RWPE2 (cell line): ENCODE results near the gene IKZF3.

Experiments
- ATAC-seq: fragments of 200-7000 bp; cut with Tn5 transposase; 3 replicates; pipeline ENCODE4 v1.9.1; 2021; ENCODE audit warnings: low read depth
- DNase-seq: peaks from one replicate; pipeline ENCODE4 v3.0.0-alpha.2; 2020; ENCODE audit warnings: low spot score
- H3K27ac ChIP-seq: fragments of 450-650 bp; 2 replicates; pipeline ENCODE4 v1.5.1; 2017; ENCODE audit warnings: mild to moderate bottlenecking; ENCODE audit not compliant: poor library complexity, severe bottlenecking
- H3K27me3 ChIP-seq: fragments of 250-450 bp; sonication (Bioruptor Pico); 2 replicates; pipeline ENCODE4 v1.5.1; 2021; ENCODE audit warnings: mild to moderate bottlenecking, moderate library complexity; ENCODE audit not compliant: insufficient read depth, poor library complexity, severe bottlenecking
- H3K36me3 ChIP-seq: fragments of 250-450 bp; sonication (Bioruptor Pico); 2 replicates; pipeline ENCODE4 v1.5.1; 2020; ENCODE audit warnings: low read depth, mild to moderate bottlenecking, moderate library complexity
- H3K4me1 ChIP-seq: fragments of 250-450 bp; sonication (Bioruptor Pico); 2 replicates; pipeline ENCODE4 v1.5.1; 2021; ENCODE audit warnings: mild to moderate bottlenecking, moderate library complexity; ENCODE audit not compliant: insufficient read depth, poor library complexity, severe bottlenecking
- H3K4me3 ChIP-seq: fragments of 250-450 bp; sonication (Bioruptor Pico); 2 replicates; pipeline ENCODE4 v1.5.1; 2021; ENCODE audit warnings: mild to moderate bottlenecking, moderate library complexity; ENCODE audit not compliant: severe bottlenecking
- H3K9me3 ChIP-seq: fragments of 250-450 bp; sonication (Bioruptor Pico); 2 replicates; pipeline ENCODE4 v1.5.1; 2021; ENCODE audit warnings: mild to moderate bottlenecking, moderate library complexity; ENCODE audit not compliant: severe bottlenecking
- TF ChIP-seq, protein P1 (sequence below): fragments of 450-650 bp; IDR thresholded peaks from one replicate; pipeline ENCODE4 v1.5.1; 2017; ENCODE audit warnings: mild to moderate bottlenecking, moderate library complexity; ENCODE audit not compliant: poor library complexity, severe bottlenecking

IKZF3 gene

DNA sequence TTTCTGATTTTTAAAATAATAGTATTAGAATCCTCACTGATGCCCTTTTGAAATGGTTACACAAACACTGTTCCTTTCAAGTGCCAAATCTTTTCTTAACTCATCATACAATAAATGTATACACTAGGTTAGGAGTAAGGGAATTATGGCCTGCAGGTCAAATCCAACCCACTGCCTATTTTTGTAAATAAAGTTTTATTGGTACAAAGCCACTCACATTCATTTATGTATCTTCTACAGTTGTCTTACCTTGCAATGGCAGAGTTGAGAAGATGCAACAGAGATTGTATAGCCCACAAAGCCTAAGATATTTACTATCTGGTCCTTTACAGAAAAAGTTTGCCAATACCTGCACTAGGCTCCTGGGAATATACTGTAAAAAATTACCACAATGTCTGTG, 47.8 kb downstream of the IKZF3 start:
- Histone ChIP-seq H3K27ac (no peak overlapping the region), H3K9me3 (no peaks in the 10 kb centered on the region), H3K4me1 (peaks cover 8% of the 10 kb centered on the region), H3K36me3 (no peaks in the 10 kb centered on the region), H3K27me3 (no peaks in the 10 kb centered on the region), H3K4me3 (no peak overlapping the region)
- no peak for ATAC-seq
- TF ChIP-seq, protein P1, sequence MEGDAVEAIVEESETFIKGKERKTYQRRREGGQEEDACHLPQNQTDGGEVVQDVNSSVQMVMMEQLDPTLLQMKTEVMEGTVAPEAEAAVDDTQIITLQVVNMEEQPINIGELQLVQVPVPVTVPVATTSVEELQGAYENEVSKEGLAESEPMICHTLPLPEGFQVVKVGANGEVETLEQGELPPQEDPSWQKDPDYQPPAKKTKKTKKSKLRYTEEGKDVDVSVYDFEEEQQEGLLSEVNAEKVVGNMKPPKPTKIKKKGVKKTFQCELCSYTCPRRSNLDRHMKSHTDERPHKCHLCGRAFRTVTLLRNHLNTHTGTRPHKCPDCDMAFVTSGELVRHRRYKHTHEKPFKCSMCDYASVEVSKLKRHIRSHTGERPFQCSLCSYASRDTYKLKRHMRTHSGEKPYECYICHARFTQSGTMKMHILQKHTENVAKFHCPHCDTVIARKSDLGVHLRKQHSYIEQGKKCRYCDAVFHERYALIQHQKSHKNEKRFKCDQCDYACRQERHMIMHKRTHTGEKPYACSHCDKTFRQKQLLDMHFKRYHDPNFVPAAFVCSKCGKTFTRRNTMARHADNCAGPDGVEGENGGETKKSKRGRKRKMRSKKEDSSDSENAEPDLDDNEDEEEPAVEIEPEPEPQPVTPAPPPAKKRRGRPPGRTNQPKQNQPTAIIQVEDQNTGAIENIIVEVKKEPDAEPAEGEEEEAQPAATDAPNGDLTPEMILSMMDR = no peak
- DNase-seq = no peak

DNA sequence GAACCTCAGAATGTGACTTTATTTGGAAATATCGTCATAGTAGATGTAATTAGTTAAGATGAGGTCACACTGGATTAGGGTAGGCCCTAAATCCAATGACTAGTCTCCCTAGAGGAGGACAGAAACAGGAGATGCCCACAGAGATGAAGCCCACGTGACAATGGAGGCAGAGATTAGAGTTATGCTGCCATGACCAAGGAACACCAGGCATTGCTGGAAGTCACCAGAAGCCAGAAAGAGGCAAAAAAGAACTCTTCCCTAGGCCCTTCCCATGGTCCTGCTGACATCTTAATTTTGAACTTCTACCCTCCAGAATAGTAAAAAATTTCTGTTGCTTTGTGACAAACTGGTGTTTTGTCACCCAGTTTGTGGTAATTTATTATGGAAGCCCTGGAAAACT, 49.6 kb downstream of the IKZF3 start:
- Histone ChIP-seq H3K9me3 (no peaks in the 10 kb centered on the region), H3K4me3 (no peak overlapping the region), H3K27me3 (no peaks in the 10 kb centered on the region), H3K36me3 (no peaks in the 10 kb centered on the region), H3K27ac (no peak overlapping the region), H3K4me1 (peaks cover 7% of the 10 kb centered on the region)
- TF ChIP-seq, protein P1 = no peak
- ATAC-seq = no peak
- no peak for DNase-seq

DNA sequence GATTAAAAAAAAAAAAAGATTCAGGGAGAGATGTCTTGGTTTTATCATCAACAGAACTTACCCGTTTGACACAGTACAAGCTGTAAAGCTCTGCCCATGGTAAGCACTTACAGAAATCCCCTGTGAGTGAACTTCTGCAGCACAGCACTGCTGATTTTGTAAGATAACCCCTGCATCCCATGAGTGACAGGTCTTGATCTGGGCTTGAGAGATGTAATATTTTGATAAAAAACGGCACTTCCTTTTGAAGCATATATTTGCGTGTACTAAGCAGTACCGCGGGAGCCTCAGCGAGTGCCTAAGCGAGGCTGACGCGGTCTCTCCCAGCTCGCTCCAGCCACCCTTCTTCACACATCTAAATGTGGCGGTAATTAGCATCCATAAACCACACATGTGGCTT, 50.5 kb downstream of the IKZF3 start:
- no peak overlapping the region for H3K27ac ChIP-seq
- no peaks in the 10 kb centered on the region for H3K27me3 ChIP-seq
- ATAC-seq (no peak), DNase-seq (no peak)
- no peak overlapping the region for H3K4me3 ChIP-seq
- H3K4me1 ChIP-seq = no peaks in the 10 kb centered on the region
- no peaks in the 10 kb centered on the region for H3K36me3 ChIP-seq
- TF ChIP-seq, protein P1 = no peak
- H3K9me3 ChIP-seq = no peaks in the 10 kb centered on the region

DNA sequence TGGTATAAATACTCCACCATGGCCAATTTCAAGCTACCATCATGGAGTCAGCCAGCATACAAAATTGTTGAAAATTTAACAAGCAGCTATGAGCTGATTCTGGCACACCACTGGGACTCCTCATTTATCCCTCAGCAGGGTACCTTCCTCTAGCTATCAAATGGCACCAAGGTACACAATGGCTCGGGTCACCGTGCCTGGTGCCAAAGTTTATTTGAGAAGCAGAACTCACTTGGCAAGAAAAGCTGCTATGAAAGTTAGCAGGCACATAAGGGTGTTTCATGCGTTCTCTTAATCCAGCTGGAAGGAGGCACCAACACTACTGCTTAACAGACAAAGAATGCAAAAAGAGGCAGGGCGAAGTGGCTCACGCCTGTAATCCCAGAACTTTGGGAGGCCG, 51.6 kb downstream of the IKZF3 start:
- TF ChIP-seq, protein P1 = no peak
- H3K4me1 ChIP-seq = no peaks in the 10 kb centered on the region
- DNase-seq (no peak), ATAC-seq (no peak)
- no peaks in the 10 kb centered on the region for H3K9me3 ChIP-seq
- H3K4me3 ChIP-seq = no peak overlapping the region
- no peaks in the 10 kb centered on the region for H3K27me3 ChIP-seq
- H3K36me3 ChIP-seq = no peaks in the 10 kb centered on the region
- H3K27ac ChIP-seq = no peak overlapping the region

DNA sequence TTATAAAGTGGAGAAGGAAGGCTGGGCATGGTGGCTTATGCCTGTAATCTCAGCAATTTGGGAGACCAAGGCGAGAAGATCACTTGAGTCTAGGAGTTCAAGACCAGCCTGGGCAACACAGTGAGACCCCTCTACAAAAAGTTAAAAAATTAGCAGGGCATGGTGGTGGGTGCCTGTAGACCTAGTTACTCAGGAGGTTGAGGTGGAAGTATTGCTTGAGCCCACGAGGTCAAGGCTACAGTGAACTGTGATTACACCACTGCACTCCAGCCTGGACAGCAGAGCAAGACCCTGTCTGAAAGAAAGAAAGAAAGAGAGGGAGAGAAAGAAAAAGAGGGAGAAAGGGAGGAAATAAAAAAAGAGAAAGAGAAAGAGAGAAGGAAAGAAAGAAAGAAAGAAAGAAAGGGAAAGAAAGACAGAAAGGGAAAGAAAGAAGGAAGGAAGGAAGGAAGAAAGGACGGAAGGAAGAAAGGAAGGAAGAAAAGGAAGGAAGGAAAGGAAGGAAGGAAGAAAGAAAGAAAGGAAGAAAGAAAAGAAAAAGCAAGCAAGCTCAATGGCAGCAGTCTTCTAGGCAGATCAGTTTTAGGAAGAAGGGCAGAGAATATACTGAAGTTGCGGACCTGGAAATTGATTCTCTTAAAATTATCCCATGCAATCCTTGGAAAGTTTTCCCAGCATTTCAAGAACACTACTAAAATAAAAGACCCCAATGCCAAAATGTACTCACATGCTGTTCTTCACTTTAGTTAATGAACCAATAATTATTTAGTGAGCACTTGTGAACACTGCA, 53.0 kb downstream of the IKZF3 start:
- Histone ChIP-seq H3K27ac (no peak overlapping the region), H3K36me3 (no peaks in the 10 kb centered on the region), H3K4me3 (no peak overlapping the region), H3K27me3 (no peaks in the 10 kb centered on the region), H3K4me1 (no peaks in the 10 kb centered on the region), H3K9me3 (no peaks in the 10 kb centered on the region)
- TF ChIP-seq, protein P1 = no peak
- DNase-seq = no peak
- no peak for ATAC-seq
